Measurements from ENCODE around the gene TBC1D2B.

- TF ChIP-seq CTCF (IDR thresholded peaks at IDR 0.05 in 4 of 5, conservative IDR thresholded peaks at IDR 0.05 in 1 of 5) (no peak), POLR2A (IDR thresholded peaks at IDR 0.05) (no peak)
Measured at GRCh38 chr15:77964193-77964592, 113.3 kb downstream of the TBC1D2B start.

Measured in gastrocnemius medialis (tissue), 4 donors.